ENCODE results near the gene DNAH2.

DNAH2 gene

GRCh38 chr17:7825206-7825990, 107.9 kb downstream of the DNAH2 start:
- no peak for DNase-seq

GRCh38 chr17:7830616-7831015, 113.1 kb downstream of the DNAH2 start:
- DNase-seq: no peak

GRCh38 chr17:7831233-7831632, 113.7 kb downstream of the DNAH2 start:
- no peak for DNase-seq

GRCh38 chr17:7832431-7832830, 114.9 kb downstream of the DNAH2 start:
- DNase-seq: no peak

- DNase-seq: no peak
Observed at GRCh38 chr17:7833011-7833794, 115.7 kb downstream of the DNAH2 start.

- DNase-seq: peak; percentile 44
Observed at GRCh38 chr17:7833795-7834541, 116.4 kb downstream of the DNAH2 start, which contains the start of gene KDM6B. Gene KDM6B, plus strand, starts transcription at chr17:7834217. Its CDS starts 11,338 bp downstream, at chr17:7845555.

- DNase-seq: no peak
Observed at GRCh38 chr17:7834542-7834956, 117.0 kb downstream of the DNAH2 start.

- peak; percentile 78 for DNase-seq
Observed at GRCh38 chr17:7834957-7835813, 117.6 kb downstream of the DNAH2 start.

- DNase-seq: peak; percentile 15
Observed at GRCh38 chr17:7835814-7836595, 118.5 kb downstream of the DNAH2 start.

GRCh38 chr17:7836596-7837407, 119.3 kb downstream of the DNAH2 start:
- peak; percentile 88 for DNase-seq

- no peak for DNase-seq
Observed at GRCh38 chr17:7837408-7838088, 120.0 kb downstream of the DNAH2 start.

- no peak for DNase-seq
Observed at GRCh38 chr17:7838090-7839075, 120.8 kb downstream of the DNAH2 start.

GRCh38 chr17:7839190-7839875, 121.8 kb downstream of the DNAH2 start:
- no peak for DNase-seq

- DNase-seq: no peak
Observed at GRCh38 chr17:7839876-7840261, 122.3 kb downstream of the DNAH2 start.

GRCh38 chr17:7840441-7840840, 122.9 kb downstream of the DNAH2 start:
- DNase-seq: no peak

- DNase-seq: no peak
Observed at GRCh38 chr17:7840875-7841274, 123.3 kb downstream of the DNAH2 start.

GRCh38 chr17:7841396-7841914, 123.9 kb downstream of the DNAH2 start:
- DNase-seq: peak; percentile 25

GRCh38 chr17:7841915-7842379, 124.4 kb downstream of the DNAH2 start:
- DNase-seq: peak; percentile 12
